ENCODE measurements around the gene RALGAPA1. TPM values are rescaled to one million over a fixed set of nuclear protein-coding genes. Genes with fewer than 3 reads are reported as not detected.

Gene RALGAPA1
- total and polyA plus RNA-seq, 2 experiments from 2014 or later, result 19.2 to 41.6 TPM

DNA sequence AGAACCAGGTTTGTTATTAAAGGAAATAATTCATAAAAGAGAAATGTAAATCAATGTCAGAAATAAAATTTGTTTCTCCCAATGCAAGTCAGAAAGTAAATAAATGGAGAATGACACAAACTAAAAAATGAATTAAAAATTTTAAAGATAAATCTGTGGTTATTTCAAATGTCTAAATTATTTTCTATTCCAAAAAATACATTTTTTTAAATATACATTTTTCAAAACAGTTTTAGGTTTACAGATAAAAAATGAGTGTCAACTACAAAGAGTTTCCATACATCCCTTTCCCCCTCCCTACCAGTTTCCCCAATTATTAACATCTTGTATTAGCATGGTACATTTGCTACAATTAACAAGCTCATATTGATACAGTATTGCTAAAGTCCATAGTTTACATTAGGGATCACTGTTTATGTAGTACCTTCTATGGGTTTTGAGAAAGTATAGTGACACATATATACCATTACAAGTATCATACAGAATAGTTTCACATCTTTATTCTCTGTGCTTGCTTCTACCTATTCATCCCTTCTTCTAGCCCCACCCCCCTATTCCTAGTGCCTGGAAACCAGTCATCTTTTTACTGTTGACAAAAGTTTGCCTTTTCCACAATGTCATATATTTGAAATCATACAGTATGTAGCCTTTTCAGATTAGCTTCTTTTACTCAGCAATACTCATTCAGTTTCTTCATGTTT, 104.2 kb downstream of the RALGAPA1 start:
- Histone ChIP-seq H3K36me3 (replicated peaks; ENCODE audit: insufficient read depth, low read depth) (no peaks in the 10 kb centered on the region), H3K9me2 (replicated peaks; ENCODE audit: insufficient read depth) (no peaks in the 10 kb centered on the region), H4K20me1 (ENCODE audit: insufficient read depth, poor library complexity, severe bottlenecking) (no peaks in the 10 kb centered on the region), H3K4me2 (no peak overlapping the region), H3K4me1 (ENCODE audit: insufficient read depth) (no peaks in the 10 kb centered on the region), H3K4me3 (no peak overlapping the region), H2AFZ (no peak overlapping the region), H3K79me2 (no peaks in the 10 kb centered on the region), H3K27me3 (no peaks in the 10 kb centered on the region), H3K27ac (no peak overlapping the region), H3K9me3 (ENCODE audit: low read depth) (no peaks in the 10 kb centered on the region)
- DNase-seq (ENCODE audit: low spot score), result no peak
- TF ChIP-seq EZH2 (IDR thresholded peaks at IDR 0.05; ENCODE audit: borderline replicate concordance) (no peak), EZH2phosphoT487 (IDR thresholded peaks at IDR 0.05; ENCODE audit: low read depth, severe bottlenecking, unreplicated experiment) (no peak)
- TF ChIP-seq, protein P1, sequence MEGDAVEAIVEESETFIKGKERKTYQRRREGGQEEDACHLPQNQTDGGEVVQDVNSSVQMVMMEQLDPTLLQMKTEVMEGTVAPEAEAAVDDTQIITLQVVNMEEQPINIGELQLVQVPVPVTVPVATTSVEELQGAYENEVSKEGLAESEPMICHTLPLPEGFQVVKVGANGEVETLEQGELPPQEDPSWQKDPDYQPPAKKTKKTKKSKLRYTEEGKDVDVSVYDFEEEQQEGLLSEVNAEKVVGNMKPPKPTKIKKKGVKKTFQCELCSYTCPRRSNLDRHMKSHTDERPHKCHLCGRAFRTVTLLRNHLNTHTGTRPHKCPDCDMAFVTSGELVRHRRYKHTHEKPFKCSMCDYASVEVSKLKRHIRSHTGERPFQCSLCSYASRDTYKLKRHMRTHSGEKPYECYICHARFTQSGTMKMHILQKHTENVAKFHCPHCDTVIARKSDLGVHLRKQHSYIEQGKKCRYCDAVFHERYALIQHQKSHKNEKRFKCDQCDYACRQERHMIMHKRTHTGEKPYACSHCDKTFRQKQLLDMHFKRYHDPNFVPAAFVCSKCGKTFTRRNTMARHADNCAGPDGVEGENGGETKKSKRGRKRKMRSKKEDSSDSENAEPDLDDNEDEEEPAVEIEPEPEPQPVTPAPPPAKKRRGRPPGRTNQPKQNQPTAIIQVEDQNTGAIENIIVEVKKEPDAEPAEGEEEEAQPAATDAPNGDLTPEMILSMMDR (IDR thresholded peaks at IDR 0.05; ENCODE audit: poor library complexity), result no peak

DNA sequence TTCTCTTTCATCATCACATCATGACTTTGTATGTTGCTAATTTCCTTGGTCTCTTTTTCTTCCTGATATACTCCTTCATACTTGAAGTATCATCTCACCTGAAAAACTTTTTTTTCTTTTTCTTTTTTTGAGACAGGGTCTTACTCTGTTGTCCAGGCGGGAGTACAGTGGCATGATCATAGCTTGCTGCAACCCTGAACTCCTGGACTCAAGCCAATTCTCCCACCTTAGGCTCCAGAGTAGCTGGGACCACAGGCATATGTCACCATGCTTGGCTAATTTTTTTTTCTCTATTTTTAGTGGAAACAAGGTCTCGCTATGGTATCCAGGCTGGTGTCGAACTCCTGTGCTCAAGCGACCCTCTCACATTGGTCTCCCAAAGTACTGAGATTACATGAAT, 107.6 kb downstream of the RALGAPA1 start:
- Histone ChIP-seq H3K4me2 (no peak overlapping the region), H3K9me3 (ENCODE audit: low read depth) (no peaks in the 10 kb centered on the region), H3K79me2 (no peaks in the 10 kb centered on the region), H3K27ac (no peak overlapping the region), H3K4me1 (ENCODE audit: insufficient read depth) (no peaks in the 10 kb centered on the region), H3K27me3 (no peaks in the 10 kb centered on the region), H3K4me3 (no peak overlapping the region), H4K20me1 (ENCODE audit: insufficient read depth, poor library complexity, severe bottlenecking) (no peaks in the 10 kb centered on the region), H2AFZ (no peak overlapping the region), H3K9me2 (replicated peaks; ENCODE audit: insufficient read depth) (no peaks in the 10 kb centered on the region), H3K36me3 (replicated peaks; ENCODE audit: insufficient read depth, low read depth) (no peaks in the 10 kb centered on the region)
- DNase-seq (ENCODE audit: low spot score), result no peak
- TF ChIP-seq EZH2phosphoT487 (IDR thresholded peaks at IDR 0.05; ENCODE audit: low read depth, severe bottlenecking, unreplicated experiment) (no peak), EZH2 (IDR thresholded peaks at IDR 0.05; ENCODE audit: borderline replicate concordance) (no peak)
- TF ChIP-seq, protein P1 (IDR thresholded peaks at IDR 0.05; ENCODE audit: poor library complexity), result no peak
- WGBS (ENCODE audit: low lambda C conversion rate, missing lambda C conversion rate), result 97% methylated on average over 4 of the region's 4 CpGs

DNA sequence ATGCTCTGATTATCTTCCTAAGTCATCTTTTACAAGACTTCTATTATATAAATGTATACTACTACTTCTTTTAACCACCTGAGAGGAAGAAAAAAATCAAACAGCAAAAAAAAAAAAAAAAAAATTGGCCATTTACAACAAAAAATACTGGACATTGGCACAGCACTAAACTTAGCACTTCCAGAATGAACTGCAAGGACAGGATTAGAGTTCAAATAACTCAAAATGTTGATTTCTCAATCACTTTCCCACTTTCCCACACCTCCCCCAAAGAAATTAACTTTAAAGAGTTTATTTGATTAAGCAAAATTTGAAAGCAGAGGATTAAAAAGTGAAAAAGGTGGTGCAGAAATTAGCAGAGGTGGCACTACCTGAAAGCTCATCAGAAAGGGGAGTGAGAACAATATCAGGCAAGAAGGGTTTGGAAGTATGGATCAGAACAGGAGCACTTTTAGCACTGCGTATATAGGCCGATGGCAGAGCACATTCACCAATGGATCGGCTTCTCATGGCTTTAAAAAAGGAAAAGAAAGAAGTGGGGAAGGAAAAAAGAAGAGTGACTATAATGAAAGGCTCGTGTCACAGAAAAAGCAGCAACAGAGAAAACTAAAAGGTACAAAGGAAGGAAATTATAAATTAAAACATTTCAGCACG, 109.2 kb downstream of the RALGAPA1 start:
- Histone ChIP-seq H3K4me1 (ENCODE audit: insufficient read depth) (no peaks in the 10 kb centered on the region), H3K4me2 (no peak overlapping the region), H3K9me2 (replicated peaks; ENCODE audit: insufficient read depth) (no peaks in the 10 kb centered on the region), H4K20me1 (ENCODE audit: insufficient read depth, poor library complexity, severe bottlenecking) (no peaks in the 10 kb centered on the region), H3K27me3 (no peaks in the 10 kb centered on the region), H3K79me2 (no peaks in the 10 kb centered on the region), H2AFZ (no peak overlapping the region), H3K27ac (no peak overlapping the region), H3K9me3 (ENCODE audit: low read depth) (no peaks in the 10 kb centered on the region), H3K4me3 (no peak overlapping the region), H3K36me3 (replicated peaks; ENCODE audit: insufficient read depth, low read depth) (no peaks in the 10 kb centered on the region)
- no peak for DNase-seq (ENCODE audit: low spot score)
- TF ChIP-seq EZH2phosphoT487 (IDR thresholded peaks at IDR 0.05; ENCODE audit: low read depth, severe bottlenecking, unreplicated experiment), result no peak
- TF ChIP-seq EZH2 (IDR thresholded peaks at IDR 0.05; ENCODE audit: borderline replicate concordance), result no peak
- TF ChIP-seq, protein P1 (IDR thresholded peaks at IDR 0.05; ENCODE audit: poor library complexity), result no peak
- 93% methylated on average over 5 of the region's 5 CpGs for WGBS (ENCODE audit: low lambda C conversion rate, missing lambda C conversion rate)

Data from hepatocyte (in vitro differentiated cells).